AG10803 (cell line): ENCODE results near the gene PACSIN1.
"Not testable (repeated sequence)": the region's sequence is repeated elsewhere in the genome, so short reads cannot be mapped to it uniquely, and the experiment has no call there.

ENCODE experiments used
- DNase-seq: peaks from one replicate; pipeline ENCODE4 v3.0.0; 2010; ENCODE audit warnings: low read depth
- H3K4me3 ChIP-seq: 2 replicates; pipeline ENCODE4 v1.5.1; 2011; ENCODE audit warnings: mild to moderate bottlenecking, low read length, control low read depth
- TF ChIP-seq, protein P1 (sequence below): conservative IDR thresholded peaks from 2 replicates; pipeline ENCODE4 v1.5.1; 2011; ENCODE audit warnings: mild to moderate bottlenecking, low read length, control low read depth, inconsistent platforms

Gene PACSIN1

DNA sequence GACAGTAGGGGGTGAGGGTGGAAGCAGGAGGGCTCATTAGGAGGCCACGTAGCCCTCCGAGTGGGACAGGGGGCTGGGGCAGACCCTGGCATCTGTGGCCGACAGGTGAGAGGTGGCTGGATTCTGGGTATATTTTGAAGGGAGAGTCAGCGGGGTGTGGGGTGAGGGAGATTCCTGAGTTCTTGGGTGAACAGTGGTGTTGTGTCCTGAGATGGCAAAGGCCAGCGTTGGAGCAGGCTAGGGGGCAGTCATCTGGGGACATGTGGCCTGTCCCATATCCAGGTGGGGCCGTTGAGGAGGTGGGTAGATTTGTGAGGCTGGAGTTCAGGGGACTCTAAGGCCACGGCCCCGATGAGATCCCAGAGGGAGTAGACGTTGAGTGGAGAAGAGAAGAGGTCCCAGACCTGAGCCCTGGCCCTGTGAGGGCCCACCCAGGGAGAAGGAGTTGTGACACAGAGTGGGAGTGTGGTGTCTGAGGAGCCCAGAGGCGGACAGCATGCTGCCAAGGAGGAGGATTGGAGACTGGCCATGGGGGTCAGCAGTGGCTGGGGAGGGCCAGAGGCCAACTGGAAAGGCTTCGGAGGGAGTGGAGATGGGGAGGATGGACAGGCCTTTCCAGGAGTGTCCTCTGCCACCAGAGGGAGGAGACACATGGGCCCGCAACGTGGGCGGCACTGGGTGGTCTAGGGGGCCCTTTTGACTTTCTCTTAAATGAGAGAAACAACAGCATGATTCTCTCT, 19.6 kb downstream of the PACSIN1 start:
- DNase-seq, result no peak
- no peak overlapping the region for H3K4me3 ChIP-seq
- TF ChIP-seq, protein P1, sequence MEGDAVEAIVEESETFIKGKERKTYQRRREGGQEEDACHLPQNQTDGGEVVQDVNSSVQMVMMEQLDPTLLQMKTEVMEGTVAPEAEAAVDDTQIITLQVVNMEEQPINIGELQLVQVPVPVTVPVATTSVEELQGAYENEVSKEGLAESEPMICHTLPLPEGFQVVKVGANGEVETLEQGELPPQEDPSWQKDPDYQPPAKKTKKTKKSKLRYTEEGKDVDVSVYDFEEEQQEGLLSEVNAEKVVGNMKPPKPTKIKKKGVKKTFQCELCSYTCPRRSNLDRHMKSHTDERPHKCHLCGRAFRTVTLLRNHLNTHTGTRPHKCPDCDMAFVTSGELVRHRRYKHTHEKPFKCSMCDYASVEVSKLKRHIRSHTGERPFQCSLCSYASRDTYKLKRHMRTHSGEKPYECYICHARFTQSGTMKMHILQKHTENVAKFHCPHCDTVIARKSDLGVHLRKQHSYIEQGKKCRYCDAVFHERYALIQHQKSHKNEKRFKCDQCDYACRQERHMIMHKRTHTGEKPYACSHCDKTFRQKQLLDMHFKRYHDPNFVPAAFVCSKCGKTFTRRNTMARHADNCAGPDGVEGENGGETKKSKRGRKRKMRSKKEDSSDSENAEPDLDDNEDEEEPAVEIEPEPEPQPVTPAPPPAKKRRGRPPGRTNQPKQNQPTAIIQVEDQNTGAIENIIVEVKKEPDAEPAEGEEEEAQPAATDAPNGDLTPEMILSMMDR, result no peak

DNA sequence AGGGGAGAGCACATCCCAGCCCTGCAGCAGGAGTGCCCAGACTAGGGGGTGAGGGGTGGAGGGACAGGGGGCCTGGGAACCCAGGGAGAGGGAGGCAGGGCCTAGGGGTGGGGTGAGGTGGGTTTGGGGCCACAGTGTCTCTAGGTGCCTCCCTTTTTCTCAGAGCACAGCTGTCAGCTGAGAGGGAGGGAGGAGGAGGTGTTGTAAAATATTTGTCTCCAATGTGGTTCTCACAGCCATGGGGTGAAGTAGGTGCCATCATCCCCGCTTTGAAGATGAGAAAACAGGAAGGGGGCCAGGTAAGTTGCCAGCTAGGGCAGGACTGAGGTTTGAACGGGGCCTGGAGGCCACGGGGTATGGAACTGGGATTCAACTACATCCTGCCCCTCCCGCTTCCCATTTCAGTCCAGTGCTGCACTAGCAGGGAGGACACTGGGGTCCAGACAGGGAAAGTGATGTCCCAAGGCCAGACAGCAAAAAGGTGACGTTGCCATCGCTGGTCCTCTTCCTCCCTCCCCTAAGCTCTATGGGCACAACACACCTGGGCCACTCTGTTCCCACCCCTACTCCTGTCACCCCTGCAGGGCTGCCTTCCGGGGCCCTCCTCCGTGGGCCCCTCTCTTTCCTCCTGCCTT, 20.3 kb downstream of the PACSIN1 start:
- DNase-seq, result no peak
- H3K4me3 ChIP-seq, result no peak overlapping the region
- TF ChIP-seq, protein P1, result no peak

DNA sequence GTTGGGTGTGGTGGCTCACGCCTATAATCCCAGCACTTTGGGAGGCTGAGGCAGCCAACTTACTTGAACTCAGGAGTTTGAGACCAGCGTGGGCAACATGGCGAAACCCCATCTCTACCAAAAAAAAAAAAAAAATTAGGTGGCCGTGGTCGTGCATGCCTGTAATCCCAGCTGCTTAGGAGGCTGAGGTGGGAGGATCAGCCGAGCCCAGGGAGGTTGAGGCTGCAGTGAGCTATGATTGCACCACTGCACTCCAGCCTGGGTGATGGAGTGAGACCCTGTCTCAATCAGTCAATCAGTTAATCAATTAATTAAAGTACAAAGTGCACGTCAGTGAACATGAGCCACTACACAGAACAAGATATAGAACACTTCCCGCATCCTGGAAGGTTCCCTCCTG, 21.0 kb downstream of the PACSIN1 start:
- not testable (repeated sequence) for DNase-seq, H3K4me3 ChIP-seq

DNA sequence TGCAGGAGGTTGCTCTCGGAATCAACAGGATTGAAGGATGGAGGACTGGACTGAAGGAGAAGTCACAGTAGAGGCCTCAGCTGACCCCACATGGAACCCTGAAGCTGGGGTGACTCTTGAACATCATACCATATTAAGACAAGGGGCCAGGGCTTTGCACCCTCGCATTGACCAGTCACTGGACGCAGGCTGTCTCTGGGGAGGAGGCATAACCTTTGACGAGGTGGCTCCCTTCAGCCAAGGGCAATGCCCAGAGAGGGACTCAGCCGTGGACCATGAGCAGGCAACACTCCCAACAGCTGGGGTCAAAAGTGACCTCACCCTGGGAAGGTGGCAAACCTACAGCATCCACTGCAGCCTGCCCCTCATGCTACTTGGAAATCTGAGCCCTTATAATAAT, 21.7 kb downstream of the PACSIN1 start:
- DNase-seq, result no peak
- TF ChIP-seq, protein P1, result no peak

DNA sequence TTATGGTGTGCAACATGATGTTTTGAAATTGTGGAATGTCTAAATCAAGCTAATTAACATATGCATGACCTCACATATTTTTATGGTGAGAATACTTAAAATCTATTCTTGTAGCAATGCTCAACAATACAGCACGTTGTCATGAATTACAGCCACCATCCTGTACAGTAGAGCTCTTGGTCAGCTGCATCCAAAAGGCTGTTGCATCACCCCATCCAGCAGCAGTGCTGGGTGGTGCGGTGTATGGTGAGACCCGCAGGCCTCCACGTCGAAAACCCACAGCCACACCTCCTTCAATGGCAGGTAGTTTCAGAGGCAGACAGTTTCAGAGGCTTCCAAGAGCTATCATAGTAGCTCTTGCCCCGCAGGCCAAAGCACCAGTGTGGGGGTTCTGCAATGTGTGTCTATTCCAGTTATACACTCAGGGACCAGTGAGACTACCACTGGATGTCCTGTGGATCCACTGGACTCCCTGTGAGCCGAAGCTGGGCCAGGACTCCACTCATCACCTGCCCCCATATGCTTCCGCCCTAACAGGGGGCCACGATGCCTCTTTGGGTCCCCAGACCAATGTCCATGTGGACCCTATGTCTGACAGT, 23.4 kb downstream of the PACSIN1 start:
- peak; percentile 11 for DNase-seq
- H3K4me3 ChIP-seq, result no peak overlapping the region
- TF ChIP-seq, protein P1, result no peak

More for the DNA sequence above, 21.7 kb downstream of the PACSIN1 start:
- no peak overlapping the region for H3K4me3 ChIP-seq

DNA sequence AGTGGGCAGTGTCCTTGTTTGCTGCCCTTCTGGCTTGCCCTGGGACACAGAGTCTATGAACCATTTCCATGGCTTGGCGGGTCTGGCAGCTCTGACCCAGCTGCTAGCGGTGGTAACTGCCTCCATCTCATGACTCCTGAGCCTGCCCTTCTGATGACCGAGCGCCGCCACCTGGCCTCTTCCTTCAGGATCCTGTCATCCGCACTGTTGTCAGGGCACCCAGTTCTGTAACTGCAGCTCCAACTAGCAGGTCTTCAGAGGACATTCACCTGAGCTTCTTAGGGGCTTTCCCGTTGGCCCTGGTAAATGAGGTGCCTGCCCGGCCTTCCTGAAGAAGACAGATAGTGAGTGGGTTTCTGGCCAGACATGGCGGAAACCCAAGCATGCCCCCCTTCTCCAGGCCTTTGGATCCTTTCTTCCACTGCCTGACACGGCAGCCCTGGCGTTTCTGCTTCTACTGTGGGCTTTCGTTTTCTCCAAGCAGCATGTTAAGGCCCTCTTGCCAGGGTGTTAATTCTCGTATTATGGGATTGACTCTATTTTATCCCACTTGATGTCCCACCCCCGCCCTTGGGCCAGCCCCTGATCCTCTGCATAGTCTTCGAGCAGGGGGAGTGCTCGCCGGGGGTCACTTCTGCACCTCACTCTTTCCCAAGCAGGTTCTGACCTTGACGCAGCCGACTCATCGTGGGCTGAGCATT, 24.7 kb downstream of the PACSIN1 start:
- DNase-seq, result no peak
- TF ChIP-seq, protein P1, result no peak
- H3K4me3 ChIP-seq, result no peak overlapping the region

DNA sequence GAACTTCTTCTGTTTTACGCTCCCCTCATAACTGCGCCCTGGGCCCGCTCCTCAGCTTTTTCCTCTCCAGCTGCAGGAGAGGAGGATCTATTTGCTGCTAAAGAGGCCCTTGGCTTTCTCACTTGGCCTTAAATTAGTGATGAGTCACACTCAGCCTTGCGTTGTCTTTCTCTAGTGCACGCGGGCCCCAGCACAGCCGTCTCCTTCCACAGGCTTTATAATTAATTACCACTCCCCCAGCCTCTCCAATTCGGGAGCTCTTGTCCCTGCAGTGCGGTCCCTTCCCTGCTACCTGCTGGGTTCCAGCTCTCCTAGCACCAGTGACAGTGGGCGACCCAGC, 25.2 kb downstream of the PACSIN1 start:
- peak; percentile 42 for DNase-seq
- no peak overlapping the region for H3K4me3 ChIP-seq
- TF ChIP-seq, protein P1, result no peak
